Measurements from ENCODE around the gene ARHGDIB. TPM values are rescaled to one million over a fixed set of nuclear protein-coding genes. Genes with fewer than 3 reads are reported as not detected.

Gene ARHGDIB
- total RNA-seq, 2 donors from 2014 or later = 199 to 223 TPM

DNA sequence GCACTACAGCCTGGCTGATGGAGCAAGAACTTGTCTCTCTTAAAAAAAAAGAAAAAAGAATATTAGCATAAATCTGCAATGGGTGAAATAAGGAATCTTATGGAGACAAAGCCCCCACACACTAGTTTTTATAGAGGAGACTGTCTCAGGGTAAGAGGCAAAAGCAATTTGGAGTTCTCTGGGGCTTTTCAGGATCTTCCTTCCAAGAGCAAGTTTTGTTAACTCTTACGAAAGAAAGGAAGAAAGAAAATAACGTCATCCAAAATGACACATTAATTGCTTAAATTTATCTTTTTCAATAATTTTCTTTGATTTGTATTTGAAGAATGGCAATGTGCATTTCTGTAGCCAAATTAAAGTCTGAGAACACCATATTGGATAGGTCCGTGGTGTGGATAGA lies 15.3 kb upstream of the ARHGDIB start:
- Histone ChIP-seq H3K4me3 (no peak overlapping the region), H3K27me3 (replicated peaks; ENCODE audit: insufficient read depth) (no peaks in the 10 kb centered on the region), H3K9me3 (no peaks in the 10 kb centered on the region), H3K4me1 (ENCODE audit: control insufficient read depth in 1 of 2, low read depth in 2 of 2) (no peaks in the 10 kb centered on the region), H3K36me3 (no peaks in the 10 kb centered on the region), H3K27ac (no peak overlapping the region)
- ATAC-seq (ENCODE audit: insufficient number of reproducible peaks, low FRiP score, low read depth) = no peak
- no peak for DNase-seq (ENCODE audit: low spot score)
- TF ChIP-seq, protein P1, sequence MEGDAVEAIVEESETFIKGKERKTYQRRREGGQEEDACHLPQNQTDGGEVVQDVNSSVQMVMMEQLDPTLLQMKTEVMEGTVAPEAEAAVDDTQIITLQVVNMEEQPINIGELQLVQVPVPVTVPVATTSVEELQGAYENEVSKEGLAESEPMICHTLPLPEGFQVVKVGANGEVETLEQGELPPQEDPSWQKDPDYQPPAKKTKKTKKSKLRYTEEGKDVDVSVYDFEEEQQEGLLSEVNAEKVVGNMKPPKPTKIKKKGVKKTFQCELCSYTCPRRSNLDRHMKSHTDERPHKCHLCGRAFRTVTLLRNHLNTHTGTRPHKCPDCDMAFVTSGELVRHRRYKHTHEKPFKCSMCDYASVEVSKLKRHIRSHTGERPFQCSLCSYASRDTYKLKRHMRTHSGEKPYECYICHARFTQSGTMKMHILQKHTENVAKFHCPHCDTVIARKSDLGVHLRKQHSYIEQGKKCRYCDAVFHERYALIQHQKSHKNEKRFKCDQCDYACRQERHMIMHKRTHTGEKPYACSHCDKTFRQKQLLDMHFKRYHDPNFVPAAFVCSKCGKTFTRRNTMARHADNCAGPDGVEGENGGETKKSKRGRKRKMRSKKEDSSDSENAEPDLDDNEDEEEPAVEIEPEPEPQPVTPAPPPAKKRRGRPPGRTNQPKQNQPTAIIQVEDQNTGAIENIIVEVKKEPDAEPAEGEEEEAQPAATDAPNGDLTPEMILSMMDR (IDR thresholded peaks at IDR 0.05) = no peak

- no peaks in the 10 kb centered on the region for H3K36me3 ChIP-seq
- H3K4me3 ChIP-seq = no peak overlapping the region
- ATAC-seq (ENCODE audit: insufficient number of reproducible peaks, low FRiP score, low read depth) = no peak
- no peaks in the 10 kb centered on the region for H3K27me3 ChIP-seq (replicated peaks; ENCODE audit: insufficient read depth)
- H3K27ac ChIP-seq = no peak overlapping the region
- H3K9me3 ChIP-seq = no peaks in the 10 kb centered on the region
- H3K4me1 ChIP-seq (ENCODE audit: control insufficient read depth in 1 of 2, low read depth in 2 of 2) = no peaks in the 10 kb centered on the region
- DNase-seq (ENCODE audit: low spot score) = no peak
- TF ChIP-seq, protein P1 (IDR thresholded peaks at IDR 0.05) = no peak
These were observed 14.1 kb upstream of the ARHGDIB start for GRCh38 chr12:14975457-14975856.

DNA sequence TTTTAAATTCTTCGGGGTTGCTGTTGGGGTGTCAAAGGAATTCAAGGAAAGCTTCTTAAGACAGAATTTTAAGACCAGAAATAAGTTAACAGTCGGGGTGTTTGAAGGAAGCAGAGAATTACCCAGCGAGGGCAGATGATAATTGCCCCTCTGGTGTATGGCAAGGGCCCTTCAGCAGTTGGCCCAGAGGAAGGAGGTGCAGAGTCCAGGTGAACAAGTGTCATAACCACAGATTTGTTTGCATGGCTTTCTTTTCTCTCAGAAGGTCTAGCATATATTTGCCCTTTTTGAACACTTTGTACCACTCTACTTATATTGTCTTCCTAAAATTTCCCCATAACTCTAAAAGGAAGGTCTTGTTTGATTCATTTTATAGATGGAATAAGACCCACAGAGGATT lies 13.2 kb upstream of the ARHGDIB start:
- H3K4me1 ChIP-seq (ENCODE audit: control insufficient read depth in 1 of 2, low read depth in 2 of 2) = no peaks in the 10 kb centered on the region
- no peak for DNase-seq (ENCODE audit: low spot score)
- H3K27ac ChIP-seq = no peak overlapping the region
- ATAC-seq (ENCODE audit: insufficient number of reproducible peaks, low FRiP score, low read depth) = no peak
- H3K36me3 ChIP-seq = no peaks in the 10 kb centered on the region
- no peak overlapping the region for H3K4me3 ChIP-seq
- TF ChIP-seq, protein P1 (IDR thresholded peaks at IDR 0.05) = no peak
- H3K9me3 ChIP-seq = no peaks in the 10 kb centered on the region
- H3K27me3 ChIP-seq (replicated peaks; ENCODE audit: insufficient read depth) = no peaks in the 10 kb centered on the region

DNA sequence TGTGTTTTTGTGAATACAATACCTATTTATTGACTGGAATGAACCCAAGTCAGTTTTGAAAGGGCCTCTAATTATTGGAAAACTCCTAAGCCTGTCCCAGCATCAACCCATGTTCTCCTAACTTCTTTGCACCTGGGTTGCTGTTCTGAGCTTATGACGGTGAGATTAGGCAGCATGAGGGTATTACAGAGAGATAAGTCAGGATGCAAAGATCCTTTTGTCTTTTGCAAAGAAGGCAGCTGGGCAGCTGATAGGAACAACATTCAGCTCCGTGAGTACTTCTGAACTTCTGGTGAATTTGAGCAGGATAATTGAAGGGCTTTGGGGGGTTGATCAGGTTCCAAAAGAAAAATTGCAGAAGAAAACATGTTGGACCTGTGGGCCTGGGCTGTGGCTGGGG lies 11.4 kb upstream of the ARHGDIB start, which contains the start of gene PDE6H:
TSS of gene PDE6H (plus strand) at position 227 of the 400 bp plus-strand sequence. CDS start 4,971 bp downstream, outside the sequence.
- H3K4me3 ChIP-seq = no peak within 1 kb of the TSS
- no peak for ATAC-seq (ENCODE audit: insufficient number of reproducible peaks, low FRiP score, low read depth)
- no peaks in the 10 kb centered on the region for H3K36me3 ChIP-seq
- no peaks in the 10 kb centered on the region for H3K27me3 ChIP-seq (replicated peaks; ENCODE audit: insufficient read depth)
- no peaks in the 10 kb centered on the region for H3K4me1 ChIP-seq (ENCODE audit: control insufficient read depth in 1 of 2, low read depth in 2 of 2)
- no peaks in the 10 kb centered on the region for H3K9me3 ChIP-seq
- no peak within 1 kb of the TSS for H3K27ac ChIP-seq
- DNase-seq (ENCODE audit: low spot score) = no peak
- TF ChIP-seq, protein P1 (IDR thresholded peaks at IDR 0.05) = no peak

- TF ChIP-seq, protein P1 (IDR thresholded peaks at IDR 0.05) = no peak
- DNase-seq (ENCODE audit: low spot score) = no peak
- ATAC-seq (ENCODE audit: insufficient number of reproducible peaks, low FRiP score, low read depth) = no peak
These were observed 9.1 kb upstream of the ARHGDIB start for GRCh38 chr12:14970473-14970872.

More at GRCh38 chr12:14970473-14970872, 9.1 kb upstream of the ARHGDIB start:
- Histone ChIP-seq H3K27ac (no peak overlapping the region), H3K36me3 (no peaks in the 10 kb centered on the region), H3K27me3 (replicated peaks; ENCODE audit: insufficient read depth) (no peaks in the 10 kb centered on the region), H3K4me3 (no peak overlapping the region), H3K4me1 (ENCODE audit: control insufficient read depth in 1 of 2, low read depth in 2 of 2) (no peaks in the 10 kb centered on the region), H3K9me3 (no peaks in the 10 kb centered on the region)

Data from thoracic aorta (tissue), 2 donors.